Dedifferentiated amniotic fluid mesenchymal stem cell (primary cell): Measurements from ENCODE around the gene TMEM164.

Source experiments
- DNase-seq: peaks from one replicate; pipeline ENCODE4 v3.0.0-alpha.2; 2016; ENCODE audit errors: extremely low spot score

Gene TMEM164

GRCh38 chrX:110210417-110211139 is 207.7 kb downstream of the TMEM164 start:
- no peak for DNase-seq

GRCh38 chrX:110211340-110211739 is 208.4 kb downstream of the TMEM164 start:
- no peak for DNase-seq

- no peak for DNase-seq
Observed at GRCh38 chrX:110212299-110212698, 209.4 kb downstream of the TMEM164 start.

GRCh38 chrX:110213183-110213582 is 210.3 kb downstream of the TMEM164 start:
- no peak for DNase-seq

- no peak for DNase-seq
Observed at GRCh38 chrX:110214684-110215083, 211.8 kb downstream of the TMEM164 start.

GRCh38 chrX:110215411-110215810 is 212.5 kb downstream of the TMEM164 start:
- no peak for DNase-seq

- no peak for DNase-seq
Observed at GRCh38 chrX:110216027-110216426, 213.1 kb downstream of the TMEM164 start.

- DNase-seq, result no peak
Observed at GRCh38 chrX:110218591-110218990, 215.7 kb downstream of the TMEM164 start.

GRCh38 chrX:110219920-110220319 is 217.0 kb downstream of the TMEM164 start:
- no peak for DNase-seq

- DNase-seq, result no peak
Observed at GRCh38 chrX:110222497-110223257, 219.8 kb downstream of the TMEM164 start.

- DNase-seq, result no peak
Observed at GRCh38 chrX:110224926-110225617, 222.2 kb downstream of the TMEM164 start.

- no peak for DNase-seq
Observed at GRCh38 chrX:110226931-110227330, 224.0 kb downstream of the TMEM164 start.
